DMS114 treated with DMSO at 0.1 percent for 48 hours (cell line): ENCODE data around the gene ZNF366.

Experiments
- DNase-seq: peaks from one replicate; lab custom pipeline; 2025; ENCODE audit not compliant: unreplicated experiment; lab: John Stamatoyannopoulos, UW

The ZNF366 gene

DNA sequence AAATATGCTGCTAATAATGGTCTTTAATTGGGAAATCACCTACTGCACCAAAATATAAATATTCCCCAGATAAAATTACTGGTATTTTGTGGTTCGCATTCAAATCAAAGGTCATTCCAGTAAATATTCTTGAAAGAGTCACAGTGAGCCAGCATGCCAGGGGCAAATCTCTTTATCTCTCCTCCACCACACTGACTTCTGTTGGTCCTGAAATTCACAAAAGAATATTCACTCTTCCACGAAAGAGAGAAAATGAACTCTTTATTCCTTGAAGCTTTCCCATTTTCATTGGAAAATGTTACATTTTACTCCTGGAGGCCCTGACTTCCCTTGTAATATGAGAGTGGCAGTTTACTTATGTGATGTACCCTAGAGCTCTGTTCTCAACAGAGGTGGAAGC, 39.7 kb downstream of the ZNF366 start:
- no peak for DNase-seq

DNA sequence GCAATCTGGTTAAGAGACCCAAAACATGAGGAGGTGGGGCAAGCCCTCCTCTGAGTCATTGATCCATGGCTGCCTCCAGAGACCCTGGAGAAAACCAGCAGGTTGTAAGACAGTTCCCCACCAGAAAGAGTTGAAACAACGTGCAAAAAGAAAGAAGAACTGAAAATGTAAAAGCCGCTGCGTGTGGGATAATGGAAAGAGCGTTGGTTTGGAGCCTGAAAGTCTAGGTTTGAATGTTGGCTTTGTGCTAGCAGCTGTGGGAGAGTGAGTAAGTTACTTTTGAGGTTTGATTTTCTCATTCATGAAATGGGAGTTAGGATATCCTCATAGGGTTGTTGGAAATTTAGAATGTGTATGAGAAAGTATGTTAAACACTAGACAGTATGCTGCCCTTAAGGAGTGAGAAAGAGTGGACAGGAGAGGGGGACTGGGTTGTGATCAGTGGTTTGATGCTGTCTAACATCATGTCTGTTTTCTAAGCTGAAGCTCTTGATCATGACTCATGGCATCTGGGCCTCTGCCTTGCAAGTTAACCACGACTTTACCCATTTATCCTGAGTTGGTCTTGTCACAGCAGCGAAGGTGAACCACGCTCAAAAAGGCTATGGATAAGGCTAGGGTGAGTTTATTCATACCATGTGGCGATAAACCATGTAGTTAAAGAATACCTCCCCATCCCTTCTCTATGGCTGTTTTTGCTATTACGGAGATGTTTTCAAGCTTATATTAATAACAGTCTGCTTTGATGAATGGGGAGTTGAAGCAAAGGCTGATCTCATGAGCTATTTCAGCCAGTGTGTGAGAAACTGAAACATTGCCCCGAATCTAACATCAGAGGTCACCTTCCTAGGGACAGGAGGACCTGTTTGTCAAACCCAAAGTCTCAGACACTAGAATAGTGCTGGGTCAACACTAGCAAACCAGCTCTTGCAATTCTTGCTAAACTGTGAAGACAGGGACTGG, 41.3 kb downstream of the ZNF366 start:
- no peak for DNase-seq

DNA sequence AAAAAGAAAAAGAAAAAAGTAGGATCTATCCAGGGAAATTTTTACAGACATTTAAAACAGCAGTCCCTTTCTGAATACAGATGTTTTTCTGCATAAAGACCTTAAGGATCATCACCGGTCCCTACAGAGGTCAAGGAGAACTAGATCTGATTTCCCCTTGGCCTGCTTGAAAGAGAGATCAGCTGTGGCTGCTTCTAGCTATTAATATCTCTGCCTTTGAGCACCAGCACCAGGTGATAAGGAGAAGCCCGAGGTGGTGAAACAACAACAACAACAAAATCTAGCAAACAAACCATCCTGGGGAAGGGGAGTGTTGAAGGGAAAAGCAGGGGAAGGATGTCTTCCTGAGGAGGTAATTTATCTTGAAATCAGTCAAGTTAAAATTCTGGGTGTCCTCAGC, 42.1 kb downstream of the ZNF366 start:
- no peak for DNase-seq

DNA sequence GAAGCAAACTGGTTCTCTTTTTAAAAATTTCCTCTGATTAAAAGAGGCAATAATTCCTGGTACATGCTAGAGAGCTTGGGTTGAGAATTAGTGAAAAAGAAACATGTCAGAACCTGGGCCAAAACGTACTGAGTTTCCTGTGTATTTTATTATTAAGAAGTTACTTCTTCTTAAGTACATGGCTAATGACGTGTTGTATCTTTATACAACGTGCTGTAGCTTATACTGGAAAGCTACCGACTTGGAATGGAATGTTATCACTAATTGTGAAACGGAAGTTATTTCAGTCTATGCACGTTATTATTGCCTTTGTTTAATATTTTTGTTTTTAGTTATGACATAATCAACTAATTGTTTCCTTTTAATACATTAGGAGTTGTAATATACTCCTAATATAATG, 43.1 kb downstream of the ZNF366 start:
- DNase-seq: no peak

DNA sequence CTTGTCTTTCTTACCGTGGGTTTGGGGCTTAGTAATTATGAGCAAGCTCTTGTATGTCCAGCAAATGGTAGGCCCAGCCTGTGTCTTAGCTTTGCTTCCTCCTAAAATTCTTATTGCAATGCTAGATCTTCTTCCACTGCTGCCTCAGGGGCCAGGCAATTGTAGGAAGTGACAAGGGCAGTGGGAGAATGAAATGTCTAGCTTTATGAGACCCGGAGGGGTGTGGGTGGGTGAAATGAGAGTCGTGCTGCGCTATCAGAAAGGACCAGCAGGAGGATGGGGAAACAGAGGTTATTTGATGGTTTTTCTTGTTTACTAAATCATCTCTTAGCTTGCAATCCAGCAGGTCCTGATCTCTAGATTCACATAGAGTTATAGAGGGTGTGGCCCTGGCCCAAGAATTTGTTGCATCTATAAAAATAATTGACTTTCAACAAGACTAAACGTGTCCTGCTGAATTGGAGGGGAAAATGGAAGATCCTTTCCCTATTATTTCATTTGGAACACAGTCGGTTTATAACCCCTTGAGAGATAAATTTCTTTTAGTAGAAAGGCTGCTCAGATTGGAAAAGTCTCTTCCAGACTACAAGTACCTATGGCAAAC, 43.7 kb downstream of the ZNF366 start:
- no peak for DNase-seq

DNA sequence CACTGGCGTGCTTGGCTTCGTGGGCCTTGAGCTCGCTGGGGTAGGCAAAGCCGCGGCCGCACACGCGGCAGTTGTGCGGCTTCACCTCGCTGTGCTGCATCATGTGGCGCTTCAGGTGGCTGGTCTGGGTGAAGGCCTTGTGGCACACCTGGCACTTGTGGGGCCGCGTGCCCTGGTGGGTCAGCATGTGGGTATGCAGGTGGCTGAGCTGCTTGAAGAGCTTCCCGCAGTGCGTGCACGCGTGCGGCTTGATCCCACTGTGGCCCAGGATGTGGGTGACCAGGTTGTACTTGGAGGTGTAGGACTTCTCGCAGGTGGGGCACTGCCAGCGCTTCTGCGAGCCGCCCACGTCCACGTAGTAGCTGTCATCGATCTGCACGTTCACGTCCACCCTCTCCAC, 46.8 kb downstream of the ZNF366 start:
- no peak for DNase-seq

DNA sequence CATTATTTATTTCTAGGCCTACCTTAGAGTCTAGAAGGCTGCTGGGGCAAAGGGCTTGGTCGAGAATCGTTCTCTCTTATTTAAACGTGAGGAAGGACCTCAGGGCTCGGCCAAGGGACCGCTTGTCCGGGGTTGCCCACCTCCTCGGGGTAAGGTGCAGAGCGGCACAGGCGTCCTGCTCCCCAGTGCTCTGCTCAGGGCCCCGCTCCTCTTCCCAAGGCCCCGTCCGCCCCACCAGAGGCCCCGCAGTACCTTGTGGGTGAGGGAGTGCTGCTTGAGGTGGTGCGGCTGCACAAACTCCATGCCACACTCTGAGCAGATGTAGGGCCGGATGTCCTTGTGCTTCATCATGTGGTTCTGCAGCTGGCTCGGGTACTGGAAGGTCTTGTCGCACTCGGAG, 47.3 kb downstream of the ZNF366 start:
- no peak for DNase-seq

DNA sequence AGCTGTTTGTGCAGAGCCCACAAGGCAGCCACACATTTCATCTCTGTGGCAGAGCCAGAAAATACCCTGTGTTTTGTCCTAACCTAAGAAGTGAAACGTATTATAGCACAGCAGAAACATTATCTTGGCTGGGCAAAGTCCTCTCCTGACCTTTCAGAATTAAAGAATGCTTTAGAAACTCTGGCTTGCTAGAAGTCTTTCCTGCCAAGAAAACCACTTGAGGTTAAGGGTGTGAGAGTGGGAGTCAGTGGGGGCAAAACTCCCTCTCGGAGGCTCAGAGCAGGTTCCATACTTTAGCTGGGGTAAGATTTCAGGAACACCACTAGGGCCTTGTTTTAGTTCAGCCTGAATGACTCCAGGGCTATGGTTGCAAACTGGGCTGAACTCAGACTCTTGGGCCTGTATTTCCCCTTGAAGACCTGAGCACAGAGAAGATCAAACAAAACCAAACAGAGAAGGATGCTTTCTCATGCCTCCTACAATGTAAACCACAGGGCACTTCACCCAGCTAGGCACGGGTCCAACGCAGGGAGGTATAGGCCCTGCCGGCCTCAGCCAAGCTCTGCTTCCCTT, 48.0 kb downstream of the ZNF366 start:
- no peak for DNase-seq

DNA sequence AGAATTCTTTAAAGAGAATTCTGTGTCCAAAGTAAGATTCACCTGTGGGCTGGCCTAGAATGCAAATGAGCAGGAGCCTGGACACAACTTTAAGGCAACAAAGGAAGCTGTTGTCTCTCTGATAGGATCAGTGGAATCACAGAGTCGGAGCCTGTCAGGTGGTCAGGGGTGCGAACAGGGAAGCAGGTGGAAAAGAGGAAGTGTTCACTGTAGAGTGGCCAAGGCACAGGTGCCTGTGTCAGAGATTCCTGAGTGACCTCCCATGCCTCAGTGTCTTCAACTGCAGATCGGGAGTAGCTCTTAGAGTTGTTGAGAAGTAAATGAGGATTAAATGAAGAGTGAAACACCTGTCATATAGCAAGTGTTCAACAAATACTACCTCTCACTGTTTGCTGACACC, 48.8 kb downstream of the ZNF366 start:
- no peak for DNase-seq

DNA sequence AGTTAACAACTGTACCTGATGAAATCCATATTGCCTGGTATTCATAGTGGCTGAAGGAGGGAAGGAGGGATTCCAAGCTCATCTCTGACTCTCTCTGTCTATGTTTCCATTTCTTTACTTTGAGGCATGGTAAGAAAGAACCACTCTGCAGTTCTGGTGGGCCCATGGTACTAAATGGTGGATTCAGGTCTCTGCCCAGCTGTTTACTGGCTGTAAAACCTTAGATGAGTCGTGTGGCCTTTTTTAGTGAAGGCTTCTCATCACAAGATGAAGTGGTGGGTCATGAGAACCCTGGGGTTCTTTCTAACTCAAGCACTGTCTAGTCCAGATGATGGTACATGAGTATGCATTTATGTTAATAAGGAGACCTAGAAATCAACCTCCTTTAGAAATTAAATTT, 49.7 kb downstream of the ZNF366 start:
- DNase-seq: no peak

DNA sequence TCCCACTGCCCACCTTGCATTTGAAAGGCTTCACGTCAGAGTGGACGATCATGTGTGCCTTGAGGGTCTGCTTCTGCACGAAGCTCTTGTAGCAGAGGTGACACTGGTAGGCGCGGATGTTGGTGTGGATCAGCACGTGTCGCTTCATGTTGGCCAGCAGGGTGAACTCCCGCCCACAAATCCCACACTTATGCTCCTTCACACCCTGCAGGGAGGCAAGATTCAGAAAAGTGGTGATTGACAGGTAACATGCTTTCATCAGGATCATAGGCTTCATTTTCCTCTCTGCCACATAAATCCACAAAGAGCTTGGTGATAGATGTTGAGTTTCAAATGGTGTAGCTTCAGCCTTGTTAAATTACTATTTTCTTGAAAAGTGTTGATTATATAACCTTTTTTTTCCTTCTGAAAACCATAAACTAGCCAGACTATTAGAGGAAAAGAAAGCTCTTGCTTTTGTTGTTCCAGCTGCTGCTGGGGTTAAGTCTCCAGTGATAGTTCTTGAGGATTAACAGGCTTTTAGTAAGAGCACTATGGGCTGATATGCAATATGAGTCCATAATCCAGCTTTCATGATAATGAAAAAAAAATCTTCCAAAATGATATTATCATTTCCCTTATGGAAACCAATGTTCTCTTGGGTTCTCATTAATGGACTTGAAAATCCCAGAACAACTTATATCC, 50.7 kb downstream of the ZNF366 start:
- no peak for DNase-seq

DNA sequence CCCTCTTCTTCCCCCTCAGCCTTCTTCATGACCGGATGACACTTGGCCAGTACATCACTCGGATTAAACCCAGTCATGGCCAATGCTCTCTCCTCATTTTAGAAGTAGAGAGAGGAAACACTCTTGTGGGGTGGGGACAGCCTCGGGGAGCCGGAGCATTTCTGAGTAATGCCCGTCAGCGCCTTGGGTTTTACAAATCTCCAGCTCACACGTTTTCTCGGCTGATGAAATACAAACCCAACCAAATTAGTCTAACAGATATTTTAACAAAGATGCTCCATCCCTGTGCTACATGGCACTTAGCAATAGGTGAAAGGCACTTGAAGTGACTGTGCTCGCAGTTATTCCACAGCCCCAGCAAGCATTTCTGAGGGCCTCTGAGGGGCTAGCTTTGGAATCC, 51.7 kb downstream of the ZNF366 start:
- no peak for DNase-seq

DNA sequence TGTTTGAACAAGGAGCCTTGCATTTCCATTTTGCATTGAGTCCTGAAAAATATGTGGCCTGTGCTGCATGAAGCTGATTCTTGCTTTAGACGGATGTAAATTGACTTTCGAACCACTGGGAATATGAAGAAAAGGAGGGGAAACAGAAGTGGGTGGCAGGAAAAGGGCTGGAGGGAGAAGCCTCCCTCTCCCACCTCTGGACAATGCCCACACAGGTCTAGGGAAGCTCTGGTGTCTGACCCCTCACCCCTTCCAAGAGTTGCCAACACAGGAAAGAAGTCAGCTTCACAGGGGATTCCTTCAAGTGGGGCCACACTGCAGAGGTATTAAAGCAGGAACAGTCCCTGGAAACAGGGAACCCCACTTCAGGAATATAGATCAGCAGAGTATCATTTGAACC, 52.2 kb downstream of the ZNF366 start:
- no peak for DNase-seq

DNA sequence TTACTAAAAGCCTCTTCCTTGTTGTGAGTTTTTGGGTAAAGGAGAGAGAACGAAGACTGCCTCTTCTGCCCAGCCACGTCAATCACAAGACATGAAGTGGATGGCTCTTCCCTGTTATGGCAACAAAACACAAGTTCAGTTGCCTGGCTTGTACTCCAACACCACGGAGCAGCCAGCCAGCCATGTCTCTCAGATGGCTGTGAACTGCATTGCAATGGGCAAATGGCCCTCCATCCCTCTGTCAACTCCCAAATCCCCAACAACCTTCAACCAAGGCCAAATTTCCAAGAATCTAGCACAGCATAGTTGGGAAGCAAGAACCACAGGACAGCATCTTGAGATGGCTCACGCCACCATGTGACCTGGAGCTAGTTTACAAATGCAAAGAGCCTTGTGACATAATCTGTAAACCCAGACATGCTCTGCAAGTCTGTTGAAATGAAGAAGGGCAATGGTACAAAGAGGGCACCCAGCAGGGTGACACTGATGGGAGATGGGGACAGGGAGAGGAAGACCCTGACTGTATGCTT, 53.9 kb downstream of the ZNF366 start:
- no peak for DNase-seq

DNA sequence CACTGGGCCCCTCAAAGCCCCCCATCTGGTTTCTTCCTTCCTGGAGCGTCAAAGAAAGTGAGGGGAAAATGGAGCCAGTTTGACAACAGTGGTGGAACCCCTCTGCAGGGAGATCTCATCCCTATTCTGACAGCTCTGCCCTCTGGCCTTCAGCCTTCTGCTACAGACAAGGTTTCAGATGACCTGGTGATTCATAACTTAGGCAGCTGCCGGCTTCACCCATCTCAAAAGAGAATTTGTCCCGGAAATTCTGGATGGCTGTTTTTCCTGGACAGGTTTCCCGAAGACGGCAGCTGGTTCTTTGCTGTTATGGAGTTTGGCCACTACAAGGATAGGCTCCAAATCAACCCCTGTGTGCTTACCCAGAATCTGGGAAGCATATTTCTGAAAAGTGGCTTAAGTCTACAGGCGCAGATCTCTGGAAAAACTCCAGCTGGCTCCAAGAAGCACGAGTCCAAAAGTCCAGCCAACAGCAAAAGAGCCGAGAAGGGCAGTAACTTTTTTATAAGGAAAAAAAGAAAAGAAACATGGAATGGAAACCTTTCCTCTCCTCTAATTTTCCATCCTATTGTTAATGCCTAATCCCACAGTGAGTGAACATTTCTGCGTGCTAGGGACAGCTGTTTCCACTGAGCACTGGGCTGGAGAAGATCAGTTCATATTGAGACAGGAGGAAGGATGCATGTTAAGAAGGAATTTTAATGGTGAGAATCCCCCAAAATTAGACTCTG, 54.5 kb downstream of the ZNF366 start:
- DNase-seq: no peak

DNA sequence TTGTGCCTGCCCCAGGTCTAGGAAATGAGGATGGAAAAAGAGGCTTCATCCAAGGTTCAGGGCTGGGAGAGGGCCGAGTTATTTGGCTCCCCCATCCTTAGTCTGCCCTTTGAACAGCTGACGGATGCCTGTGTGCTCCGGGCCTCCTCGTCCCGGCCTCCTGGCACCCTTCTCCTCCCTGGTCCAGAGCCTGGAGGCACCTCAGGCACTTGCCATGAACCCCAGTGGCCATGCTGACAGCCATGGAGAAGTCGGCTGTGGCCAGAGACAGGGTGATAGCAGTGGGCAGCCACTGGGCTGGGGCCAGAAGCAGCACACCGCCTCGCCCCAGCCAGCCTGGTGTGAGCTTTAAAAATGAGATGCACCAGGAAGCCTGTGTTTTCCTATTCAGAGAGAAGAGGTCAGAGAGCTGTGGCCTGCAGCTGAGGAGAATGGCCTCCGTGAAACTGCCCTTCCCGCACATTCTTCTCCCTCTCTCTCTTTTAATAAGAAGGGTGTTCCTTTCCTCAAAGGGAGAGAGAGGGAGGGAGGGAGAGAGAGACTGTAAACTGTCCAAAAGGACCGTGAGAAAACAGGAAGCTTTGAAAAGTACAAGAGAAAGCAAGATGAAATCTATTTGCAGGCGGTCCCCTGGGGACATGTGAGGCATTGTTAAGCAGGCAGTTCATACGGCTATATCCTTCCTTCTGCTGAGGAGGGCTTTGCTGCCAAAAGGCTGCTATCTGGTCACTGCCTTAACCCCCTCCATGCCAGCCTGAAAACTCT, 55.3 kb downstream of the ZNF366 start:
- no peak for DNase-seq

DNA sequence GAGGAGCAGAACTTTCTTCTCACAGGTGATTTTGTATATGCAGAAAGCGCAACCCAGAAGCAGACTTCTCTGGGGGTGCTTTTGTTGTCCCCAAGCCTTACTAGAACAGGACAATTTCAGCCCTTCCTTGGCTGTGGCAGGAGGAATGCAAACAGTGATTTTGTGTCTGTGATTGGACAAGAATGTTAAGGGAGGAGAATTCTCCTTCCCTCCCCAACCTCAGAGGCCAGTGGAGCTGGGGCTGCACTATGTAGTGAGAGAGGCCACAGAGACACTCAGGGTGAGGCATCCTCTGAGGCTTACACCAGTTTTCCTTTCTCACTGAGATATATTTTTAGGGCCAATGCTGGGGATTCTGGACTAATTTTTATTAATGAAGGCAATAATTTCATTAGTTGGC, 58.8 kb downstream of the ZNF366 start:
- no peak for DNase-seq

DNA sequence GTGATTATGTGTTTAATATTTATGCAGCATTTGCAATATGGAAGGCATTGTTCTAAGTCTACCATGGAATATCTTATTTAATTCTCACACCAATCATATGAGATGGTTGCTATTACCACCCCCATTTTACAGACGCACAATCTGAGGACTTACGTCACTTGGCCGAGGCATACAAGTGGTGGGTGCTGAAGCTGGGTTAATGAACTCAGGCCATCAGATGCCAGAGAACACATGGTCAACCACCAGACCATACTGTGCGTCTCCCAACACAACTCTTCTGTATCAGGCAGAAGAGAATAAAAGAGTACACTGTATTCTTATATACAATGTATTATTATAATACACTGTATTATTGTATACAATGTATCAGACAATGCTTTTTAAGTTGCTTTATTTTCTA, 59.5 kb downstream of the ZNF366 start:
- no peak for DNase-seq

DNA sequence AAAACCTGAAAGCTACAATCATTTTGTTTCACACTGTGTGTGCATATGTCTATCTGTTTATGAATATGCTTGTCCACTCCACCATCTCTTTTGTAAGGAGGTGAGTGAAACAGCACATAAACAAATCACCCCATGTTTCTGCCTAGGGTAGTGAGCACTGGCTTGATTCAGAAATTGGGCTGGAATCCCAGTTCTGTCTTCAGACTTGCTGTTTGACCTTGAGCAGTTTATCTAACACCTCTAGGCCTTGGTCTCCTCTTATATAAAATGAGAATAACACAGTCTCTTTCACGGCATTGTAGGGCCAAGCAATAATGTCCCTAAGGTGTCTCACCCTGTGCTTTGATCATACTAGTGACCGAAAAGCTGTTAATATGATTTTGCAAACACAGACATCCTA, 61.2 kb downstream of the ZNF366 start:
- no peak for DNase-seq

DNA sequence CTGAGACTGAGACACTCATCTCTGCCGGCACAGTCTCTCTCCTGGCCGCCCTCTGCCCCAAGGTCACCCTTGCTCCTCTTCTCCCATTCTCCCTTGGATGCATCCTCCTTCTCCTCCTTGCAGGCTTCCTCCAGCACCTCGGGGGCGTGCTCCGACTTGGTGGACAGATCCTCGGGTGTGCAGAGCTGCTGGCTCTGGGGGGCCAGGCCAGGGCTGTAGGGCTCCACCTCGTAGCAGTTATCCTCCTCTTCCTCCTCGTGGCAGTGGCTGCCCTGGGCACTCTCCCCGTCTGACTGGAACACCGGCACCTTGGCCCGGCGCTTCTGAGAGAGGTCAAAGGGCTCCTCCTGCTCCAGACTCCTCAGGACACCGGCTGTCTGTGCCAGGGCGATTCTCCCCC, 63.3 kb downstream of the ZNF366 start:
- no peak for DNase-seq
